GM12878 (cell line): ENCODE results near the gene S100A8. TPM values are rescaled to one million over a fixed set of nuclear protein-coding genes. Genes with fewer than 3 reads are reported as not detected.

Experiments used
- ATAC-seq: fragments of 200-7000 bp; cut with Tn5 transposase; 3 replicates; pipeline ENCODE4 v1.9.1; 2020; ENCODE audit warnings: mild to moderate bottlenecking, moderate library complexity
- BruUV-seq: library from RNA; stranded (reverse); fragments of 400-500 nt; replicated peaks from 2 replicates; lab custom pipeline; 2021; lab: Mats Ljungman, UMichigan
- CTCF ChIA-PET: fragments of 300-600 bp; sonication (Branson Sonifier 250); formaldehyde crosslinking; extraction: SDS; loops from one replicate; lab custom pipeline; 2021; ENCODE audit warnings: inconsistent platforms; lab: Yijun Ruan, JAX
- POLR2A ChIA-PET: fragments of 350-600 bp; formaldehyde crosslinking; extraction: SDS; loops from one replicate; lab custom pipeline; 2021; ENCODE audit warnings: inconsistent platforms; lab: Charles Lee
- RAD21 ChIA-PET: fragments of 300-600 bp; sonication (Branson Sonifier 250); formaldehyde crosslinking; loops from one replicate; lab custom pipeline; 2023; ENCODE audit warnings: antibody characterized with exemption; ENCODE audit not compliant: unreplicated experiment; lab: Charles Lee
- SMC1A ChIA-PET: fragments of 300-600 bp; sonication (Branson Sonifier 250); formaldehyde crosslinking; loops from one replicate; lab custom pipeline; 2023; ENCODE audit not compliant: unreplicated experiment, uncharacterized antibody; lab: Charles Lee
- DNase-seq: peaks from one replicate; pipeline ENCODE4 v3.0.0-alpha.2; 2011; ENCODE audit warnings: low read depth, low spot score
- FAIRE-seq: peaks from 3 replicates; lab custom pipeline; 2011; peaks lifted over from hg19 to GRCh38; lab: Jason Lieb, UNC
- H2AFZ ChIP-seq: 2 replicates; pipeline ENCODE4 v1.6.0; 2011; ENCODE audit warnings: low read depth, low read length, control low read depth; ENCODE audit not compliant: control insufficient read depth
- H3K27ac ChIP-seq: 2 replicates; pipeline ENCODE4 v1.5.1; 2011; ENCODE audit warnings: control low read depth; ENCODE audit not compliant: control insufficient read depth, insufficient read depth
- H3K27me3 ChIP-seq, 2 experiments: replicated peaks in 1 of 2; 2 replicates each; pipeline versions ENCODE4 v1.6.0 to v1.6.1; 2011; ENCODE audit warnings: low read length in 1 of 2; ENCODE audit not compliant: control insufficient read depth in 2 of 2, insufficient read depth in 2 of 2
- H3K36me3 ChIP-seq, 2 experiments: 2 replicates each; pipeline ENCODE4 v1.5.1; 2011; ENCODE audit warnings: low read length in 1 of 2; ENCODE audit not compliant: control insufficient read depth in 2 of 2, insufficient read depth in 2 of 2
- H3K4me1 ChIP-seq: 2 replicates; pipeline ENCODE4 v1.6.1; 2011; ENCODE audit warnings: mild to moderate bottlenecking, low read length, moderate library complexity, mixed read lengths; ENCODE audit not compliant: control insufficient read depth, insufficient read depth
- H3K4me2 ChIP-seq: 2 replicates; pipeline ENCODE4 v1.6.0; 2011; ENCODE audit warnings: control low read depth; ENCODE audit not compliant: control insufficient read depth, insufficient read depth
- H3K4me3 ChIP-seq: fragments of 200-600 bp; sonication (generic); 2 replicates; pipeline ENCODE4 v1.5.1; 2016
- H3K79me2 ChIP-seq: 2 replicates; pipeline ENCODE4 v1.6.0; 2011; ENCODE audit warnings: low read length; ENCODE audit not compliant: control insufficient read depth, insufficient read depth
- H3K9ac ChIP-seq: 2 replicates; pipeline ENCODE4 v1.8.0; 2011; ENCODE audit warnings: low read length, control low read depth, mixed read lengths; ENCODE audit not compliant: control insufficient read depth, insufficient read depth
- H3K9me3 ChIP-seq: replicated peaks from 3 replicates; pipeline ENCODE4 v1.5.1; 2011; ENCODE audit warnings: mild to moderate bottlenecking, low read length; ENCODE audit not compliant: control insufficient read depth, insufficient read depth
- H4K20me1 ChIP-seq: 2 replicates; pipeline ENCODE4 v1.6.0; 2011; ENCODE audit not compliant: control insufficient read depth, insufficient read depth
- CEBPB ChIP-seq, 2 experiments: fragments of 150-350 bp in 1 of 2; IDR thresholded peaks; 2 replicates each; pipeline ENCODE4 v1.6.1; 2012 to 2014; ENCODE audit warnings: low read depth in 2 of 2, low read length in 2 of 2, borderline replicate concordance in 1 of 2, inconsistent platforms in 1 of 2
- EGR1 ChIP-seq, 2 experiments: IDR thresholded peaks; 1 replicate in 1 of 2; 2 replicates in 1 of 2; pipeline ENCODE4 v1.6.1; 2011 to 2012; ENCODE audit warnings: low read depth in 2 of 2, low read length in 2 of 2, borderline replicate concordance in 1 of 2, mild to moderate bottlenecking in 1 of 2, moderate library complexity in 1 of 2
- MLLT1 ChIP-seq: fragments of 450-650 bp; IDR thresholded peaks from 2 replicates; pipeline ENCODE4 v1.6.1; 2016; ENCODE audit warnings: mild to moderate bottlenecking
- MYC ChIP-seq: IDR thresholded peaks from 2 replicates; pipeline ENCODE4 v1.6.1; 2011; ENCODE audit warnings: mild to moderate bottlenecking, low read length, moderate library complexity, inconsistent platforms; ENCODE audit not compliant: insufficient read depth, insufficient replicate concordance, insufficient read length, severe bottlenecking
- NBN ChIP-seq: fragments of 450-650 bp; IDR thresholded peaks from 2 replicates; pipeline ENCODE4 v1.6.1; 2016
- RAD21 ChIP-seq: IDR thresholded peaks from 2 replicates; pipeline ENCODE4 v1.6.1; 2011; ENCODE audit warnings: mild to moderate bottlenecking, low read depth, low read length, moderate library complexity; ENCODE audit not compliant: insufficient read depth
- RELB ChIP-seq: fragments of 450-650 bp; IDR thresholded peaks from 2 replicates; pipeline ENCODE4 v1.6.1; 2017; ENCODE audit warnings: low read depth, mild to moderate bottlenecking, moderate library complexity
- SKIL ChIP-seq: fragments of 450-650 bp; IDR thresholded peaks from 2 replicates; pipeline ENCODE4 v1.6.1; 2017; ENCODE audit warnings: mild to moderate bottlenecking, low read depth, inconsistent platforms; ENCODE audit not compliant: poor library complexity, severe bottlenecking
- SMAD1 ChIP-seq: fragments of 450-650 bp; IDR thresholded peaks from 2 replicates; pipeline ENCODE4 v1.6.1; 2018; ENCODE audit warnings: mild to moderate bottlenecking, low read depth; ENCODE audit not compliant: partially characterized antibody
- SMAD5 ChIP-seq: IDR thresholded peaks from 2 replicates; pipeline ENCODE4 v1.6.1; 2016; ENCODE audit warnings: antibody characterized with exemption, low read depth
- SMARCA5 ChIP-seq: fragments of 450-650 bp; IDR thresholded peaks from 2 replicates; pipeline ENCODE4 v1.6.1; 2017; ENCODE audit warnings: mild to moderate bottlenecking
- SP1 ChIP-seq: IDR thresholded peaks from one replicate; pipeline ENCODE4 v1.6.1; 2011; ENCODE audit warnings: low read depth, low read length
- SREBF1 ChIP-seq: IDR thresholded peaks from 2 replicates; pipeline ENCODE4 v1.6.1; 2012; ENCODE audit warnings: mild to moderate bottlenecking, low read length
- TBL1XR1 ChIP-seq: IDR thresholded peaks from 2 replicates; pipeline ENCODE4 v1.6.1; 2012; ENCODE audit warnings: low read depth, low read length, improper control_type of control experiment
- ZBED1 ChIP-seq: IDR thresholded peaks from 2 replicates; pipeline ENCODE4 v1.6.1; 2016; ENCODE audit warnings: borderline replicate concordance
- ZBTB33 ChIP-seq: fragments of 450-650 bp; IDR thresholded peaks from 2 replicates; pipeline ENCODE4 v1.6.1; 2017; ENCODE audit warnings: mild to moderate bottlenecking
- ZNF24 ChIP-seq: fragments of 450-650 bp; IDR thresholded peaks from 2 replicates; pipeline ENCODE4 v1.6.1; 2017; ENCODE audit warnings: antibody characterized with exemption, mild to moderate bottlenecking
- ZNF384 ChIP-seq: IDR thresholded peaks from 2 replicates; pipeline ENCODE4 v1.6.1; 2012; ENCODE audit warnings: low read depth, mild to moderate bottlenecking, low read length, improper control_type of control experiment, borderline replicate concordance
- WGBS: methylation state at CpG from one replicate; pipeline ENCODE4 v1.1.6; 2016; ENCODE audit warnings: low lambda C conversion rate; ENCODE audit not compliant: insufficient replicate concordance, insufficient coverage; ENCODE audit errors: missing lambda C conversion rate; 5-methylcytosine and 5-hydroxymethylcytosine counted together
- in situ Hi-C: fragments of 300-500 bp; cut with MboI; formaldehyde crosslinking; loops from 9 replicates; pipeline ENCODE4 v1.14.3; 2018; ENCODE audit warnings: mixed read lengths
- intact Hi-C: fragments of 100-400 bp; cut with micrococcal nuclease; formaldehyde crosslinking; loops from one replicate; pipeline ENCODE4 v1.14.2; 2022; ENCODE audit not compliant: unreplicated experiment
- polyA plus RNA-seq, 11 experiments: library from polyadenylated mRNA; depleted of rRNA in 4 of 11; unstranded in 6 of 11; stranded (reverse) in 5 of 11; fragments of >200 nt; fragmentation: Nextera tagmentation in 4 of 11; fragmentation: Illumina TruSeq in 1 of 11; extraction: Ambion mirVana in 4 of 11; extraction: Trizol in 1 of 11; gene quantifications; 1 replicate in 1 of 11; 2 replicates in 10 of 11; pipeline versions ENCODE4 v1.2.1 to v1.2.3, GENCODE V29; 2011 to 2016; ENCODE audit warnings: inconsistent platforms in 2 of 11, missing spikeins in 2 of 11, low read depth in 1 of 11
- total RNA-seq, 4 experiments: library from RNA; depleted of rRNA in 3 of 4; stranded (reverse); fragments of >200 nt in 3 of 4; fragmentation: Illumina TruSeq in 1 of 4; extraction: Trizol in 1 of 4; gene quantifications; 2 replicates each; pipeline versions ENCODE4 v1.2.1 to v1.2.3, GENCODE V29; 2013 to 2021

The S100A8 gene
- total and polyA plus RNA-seq, 10 of the 15 experiments (the other 5 are each of a cell fraction or from before 2014, with no cell fraction given) = 0.28 TPM; not detected in 9

GRCh38 chr1:153437236-153437635, 46.4 kb upstream of the S100A8 start:
- H3K4me3 ChIP-seq = no peak overlapping the region
- in situ Hi-C loops (no loop called here), intact Hi-C loops (no loop called here)
- H3K9me3 ChIP-seq = no peaks in the 10 kb centered on the region
- DNase-seq (no peak), ATAC-seq (no peak), FAIRE-seq (no peak)
- POLR2A ChIA-PET = no interaction called here
- peaks cover 0 to 1% of the 10 kb centered on the region in 2 experiments; a peak in 3 of 4 replicates for H3K27me3 ChIP-seq
- H3K4me2 ChIP-seq = no peak overlapping the region
- no peaks in the 10 kb centered on the region for H3K79me2 ChIP-seq
- H3K27ac ChIP-seq = no peak overlapping the region
- H3K9ac ChIP-seq = no peak overlapping the region
- WGBS = 25% methylated on average over 4 of the region's 4 CpGs
- H3K4me1 ChIP-seq = no peaks in the 10 kb centered on the region
- BruUV-seq = no TSS peak
- SMC1A ChIA-PET = no interaction called here
- H3K36me3 ChIP-seq = no peaks in the 10 kb centered on the region
- H2AFZ ChIP-seq = no peak overlapping the region
- CTCF ChIA-PET = no interaction called here
- no peaks in the 10 kb centered on the region for H4K20me1 ChIP-seq
- RAD21 ChIA-PET = no interaction called here
- TF ChIP-seq SP1 = no peak
- TF ChIP-seq SMARCA5 = no peak
- TF ChIP-seq SKIL = no peak
- TF ChIP-seq NBN = no peak
- TF ChIP-seq ZBTB33 = no peak
- no peak for TF ChIP-seq TBL1XR1
- no peak for TF ChIP-seq SMAD5
- no peak for TF ChIP-seq ZNF384
- TF ChIP-seq ZBED1 = no peak
- TF ChIP-seq MLLT1 = no peak
- no peak for TF ChIP-seq CEBPB (IDR thresholded peaks at IDR 0.05; ENCODE audit: borderline replicate concordance in 1 of 2, low read depth in 2 of 2, low read length in 2 of 2)
- TF ChIP-seq ZNF24 = no peak
- TF ChIP-seq MYC = no peak
- TF ChIP-seq SREBF1 = no peak
- no peak for TF ChIP-seq SMAD1
- TF ChIP-seq RAD21 = no peak
- no peak for TF ChIP-seq RELB
- TF ChIP-seq EGR1 (IDR thresholded peaks at IDR 0.05; ENCODE audit: borderline replicate concordance in 1 of 2, low read depth in 2 of 2, low read length in 2 of 2) = no peak
